DMS153 treated with DMSO at 0.1 percent for 48 hours (cell line): ENCODE results near the gene NCAPD3.
A peak's percentile ranks its signal among the peaks of the same experiment; 100 is the strongest.
"Not testable (repeated sequence)": the region's sequence is repeated elsewhere in the genome, so short reads cannot be mapped to it uniquely, and the experiment has no call there.

Experiments
- DNase-seq: peaks from one replicate; lab custom pipeline; 2025; ENCODE audit not compliant: unreplicated experiment; lab: John Stamatoyannopoulos, UW

The NCAPD3 gene

GRCh38 chr11:134223836-134224709 lies at the start of gene NCAPD3, which contains the start of gene VPS26B:
Gene NCAPD3, minus strand, starts transcription at chr11:134223967. Its CDS starts 41 bp downstream, at chr11:134223926.
Gene VPS26B, plus strand, starts transcription at chr11:134224671. Its CDS starts 452 bp downstream, at chr11:134225123.
- DNase-seq = peak; percentile 93

- DNase-seq = no peak
These were observed 49.5 kb upstream of the NCAPD3 start for GRCh38 chr11:134273317-134273712.

GRCh38 chr11:134272381-134273316 lies 48.9 kb upstream of the NCAPD3 start:
- DNase-seq = no peak

- no peak for DNase-seq
These were observed 48.2 kb upstream of the NCAPD3 start for GRCh38 chr11:134271978-134272377.

- DNase-seq = no peak
These were observed 46.5 kb upstream of the NCAPD3 start for GRCh38 chr11:134270250-134270714.

- no peak for DNase-seq
These were observed 44.2 kb upstream of the NCAPD3 start for GRCh38 chr11:134267966-134268365.

- no peak for DNase-seq
These were observed 43.7 kb upstream of the NCAPD3 start for GRCh38 chr11:134267461-134267860.

GRCh38 chr11:134266841-134267251 lies 43.1 kb upstream of the NCAPD3 start:
- DNase-seq = no peak

- DNase-seq = no peak
These were observed 42.7 kb upstream of the NCAPD3 start for GRCh38 chr11:134266440-134266839.

- no peak for DNase-seq
These were observed 41.4 kb upstream of the NCAPD3 start for GRCh38 chr11:134264966-134265764.

- no peak for DNase-seq
These were observed 38.1 kb upstream of the NCAPD3 start for GRCh38 chr11:134261626-134262488.

GRCh38 chr11:134260983-134261382 lies 37.2 kb upstream of the NCAPD3 start:
- DNase-seq = no peak

GRCh38 chr11:134260503-134260902 lies 36.7 kb upstream of the NCAPD3 start:
- DNase-seq = no peak

GRCh38 chr11:134258577-134258976 lies 34.8 kb upstream of the NCAPD3 start:
- DNase-seq = no peak

GRCh38 chr11:134257101-134257500 lies 33.3 kb upstream of the NCAPD3 start:
- no peak for DNase-seq

GRCh38 chr11:134255184-134255561 lies 31.4 kb upstream of the NCAPD3 start:
- not testable (repeated sequence) for DNase-seq

- no peak for DNase-seq
These were observed 30.8 kb upstream of the NCAPD3 start for GRCh38 chr11:134254433-134255183.

GRCh38 chr11:134253188-134253993 lies 29.6 kb upstream of the NCAPD3 start, which contains the start of the genes ACAD8 and THYN1:
Gene ACAD8, plus strand, starts transcription at chr11:134253568. Its CDS starts 33 bp downstream, at chr11:134253601.
Gene THYN1, minus strand, starts transcription at chr11:134253352. Its CDS starts 470 bp downstream, at chr11:134252882.
- peak; percentile 92 for DNase-seq
